SK-N-SH (cell line): Measurements from ENCODE around the gene TUBB6. TPM values are rescaled to one million over a fixed set of nuclear protein-coding genes. Genes with fewer than 3 reads are reported as not detected.

Experiments used
- CTCF ChIA-PET: fragments of 300-600, 350-600 bp; formaldehyde crosslinking; extraction: SDS; loops from one replicate; lab custom pipeline; 2021; lab: Yijun Ruan, JAX
- POLR2A ChIA-PET: fragments of 350-600 bp; sonication (Branson Sonifier 250); formaldehyde crosslinking; extraction: SDS; loops from one replicate; lab custom pipeline; 2020; ENCODE audit warnings: antibody characterized with exemption, inconsistent platforms; lab: Yijun Ruan, JAX
- DNase-seq: peaks from one replicate; pipeline ENCODE4 v3.0.0; 2012
- H2AFZ ChIP-seq: fragments of 200-600 bp; sonication (generic); 2 replicates; pipeline ENCODE4 v1.8.1; 2016; ENCODE audit warnings: antibody characterized with exemption, mild to moderate bottlenecking, low read depth
- H3F3A ChIP-seq: fragments of 200-600 bp; sonication (generic); replicated peaks from 2 replicates; pipeline ENCODE3; 2016; ENCODE audit warnings: antibody characterized with exemption, mild to moderate bottlenecking; ENCODE audit not compliant: insufficient read depth
- H3K27ac ChIP-seq, 2 experiments: fragments of 200-500 bp in 1 of 2; fragments of 200-600 bp in 1 of 2; sonication (Bioruptor generic) in 1 of 2; sonication (generic), shearing (Covaris generic) in 1 of 2; 2 replicates each; pipeline versions ENCODE4 v1.5.1 to v1.6.1; 2014 to 2016; ENCODE audit warnings: low read depth in 2 of 2, inconsistent platforms in 1 of 2, low read length in 1 of 2, mild to moderate bottlenecking in 1 of 2, mixed read lengths in 1 of 2
- H3K27me3 ChIP-seq: fragments of 200-600 bp; sonication (generic), shearing (Covaris generic); 2 replicates; pipeline ENCODE4 v1.6.1; 2016; ENCODE audit warnings: mixed run types; ENCODE audit not compliant: insufficient read depth
- H3K36me3 ChIP-seq, 2 experiments: fragments of 200-500 bp in 1 of 2; fragments of 200-600 bp in 1 of 2; sonication (Bioruptor generic) in 1 of 2; sonication (generic) in 1 of 2; replicated peaks in 1 of 2; 2 replicates each; pipeline versions ENCODE3 to v1.5.1; 2014 to 2016; ENCODE audit warnings: low read length in 1 of 2, mild to moderate bottlenecking in 1 of 2; ENCODE audit not compliant: insufficient read depth in 2 of 2, control insufficient read depth in 1 of 2
- H3K4me1 ChIP-seq, 2 experiments: fragments of 200-500 bp in 1 of 2; fragments of 200-600 bp in 1 of 2; sonication (Bioruptor generic) in 1 of 2; sonication (generic), shearing (Covaris generic) in 1 of 2; 2 replicates each; pipeline versions ENCODE4 v1.5.1 to v1.6.1; 2014 to 2016; ENCODE audit warnings: low read depth in 1 of 2, low read length in 1 of 2, mixed run types in 1 of 2; ENCODE audit not compliant: insufficient read depth in 2 of 2, control insufficient read depth in 1 of 2
- H3K4me2 ChIP-seq: fragments of 200-600 bp; sonication (generic), shearing (Covaris generic); 2 replicates; pipeline ENCODE4 v1.6.1; 2017; ENCODE audit warnings: mixed run types
- H3K4me3 ChIP-seq, 2 experiments: fragments of 200-500 bp in 1 of 2; fragments of 200-600 bp in 1 of 2; sonication (Bioruptor generic) in 1 of 2; sonication (generic), shearing (Covaris generic) in 1 of 2; 2 replicates each; pipeline versions ENCODE4 v1.5.1 to v1.8.1; 2014 to 2016; ENCODE audit warnings: low read depth in 2 of 2, inconsistent platforms in 1 of 2, low read length in 1 of 2, mild to moderate bottlenecking in 1 of 2, mixed read lengths in 1 of 2, moderate library complexity in 1 of 2
- H3K79me2 ChIP-seq: fragments of 200-600 bp; sonication (generic); 2 replicates; pipeline ENCODE4 v1.8.1; 2017; ENCODE audit warnings: mild to moderate bottlenecking; ENCODE audit not compliant: insufficient read depth
- H3K9ac ChIP-seq: fragments of 200-600 bp; sonication (generic); 2 replicates; pipeline ENCODE4 v1.6.1; 2017; ENCODE audit warnings: mixed run types
- H3K9me2 ChIP-seq: fragments of 200-600 bp; sonication (generic); 2 replicates; pipeline ENCODE4 v1.6.1; 2017; ENCODE audit warnings: mixed run types
- H3K9me3 ChIP-seq: fragments of 200-600 bp; sonication (generic); 2 replicates; pipeline ENCODE4 v1.6.1; 2017; ENCODE audit warnings: mixed run types, mild to moderate bottlenecking, moderate library complexity
- H4K20me1 ChIP-seq: fragments of 200-600 bp; sonication (generic); 2 replicates; pipeline ENCODE4 v1.6.1; 2017; ENCODE audit warnings: mild to moderate bottlenecking, mixed run types; ENCODE audit not compliant: insufficient read depth
- CHD2 ChIP-seq: fragments of 150-350 bp; IDR thresholded peaks from 2 replicates; pipeline ENCODE4 v1.6.1; 2018; ENCODE audit warnings: low read length; ENCODE audit not compliant: partially characterized antibody
- ELF1 ChIP-seq: IDR thresholded peaks from 2 replicates; pipeline ENCODE4 v1.4.0; 2012
- EP300 ChIP-seq, 2 experiments: IDR thresholded peaks; 2 replicates each; pipeline versions ENCODE4 v1.4.0 to v1.6.1; 2012; ENCODE audit warnings: borderline replicate concordance in 1 of 2, low read depth in 1 of 2, low read length in 1 of 2
- EZH2phosphoT487 ChIP-seq: fragments of 200-600 bp; sonication (generic); IDR thresholded peaks from 2 replicates; pipeline ENCODE4 v1.6.1; 2017; ENCODE audit warnings: low read depth, mixed run types, mild to moderate bottlenecking, antibody characterized with exemption, moderate library complexity, borderline replicate concordance
- FOSL2 ChIP-seq: IDR thresholded peaks from 2 replicates; pipeline ENCODE4 v1.4.0; 2012; ENCODE audit warnings: low read depth, mild to moderate bottlenecking, moderate library complexity, borderline replicate concordance
- GABPA ChIP-seq: IDR thresholded peaks from 2 replicates; pipeline ENCODE4 v1.4.0; 2012; ENCODE audit warnings: low read depth, mild to moderate bottlenecking
- IRF3 ChIP-seq: fragments of 150-350 bp; IDR thresholded peaks from 2 replicates; pipeline ENCODE4 v1.6.1; 2016; ENCODE audit warnings: mild to moderate bottlenecking, low read depth, low read length
- JUND ChIP-seq: IDR thresholded peaks from 2 replicates; pipeline ENCODE4 v1.4.0; 2012
- NFIC ChIP-seq: IDR thresholded peaks from 2 replicates; pipeline ENCODE4 v1.4.0; 2012; ENCODE audit warnings: borderline replicate concordance
- REST ChIP-seq: IDR thresholded peaks from 2 replicates; pipeline ENCODE4 v1.6.1; 2012; ENCODE audit warnings: mild to moderate bottlenecking, low read depth, low read length, moderate library complexity
- SIN3A ChIP-seq: IDR thresholded peaks from 2 replicates; pipeline ENCODE4 v1.6.1; 2012; ENCODE audit warnings: low read depth, mild to moderate bottlenecking, low read length, moderate library complexity, borderline replicate concordance
- SMC3 ChIP-seq: IDR thresholded peaks from 2 replicates; pipeline ENCODE4 v1.6.1; 2012; ENCODE audit warnings: low read depth, low read length, improper control_type of control experiment
- TEAD4 ChIP-seq: IDR thresholded peaks from 2 replicates; pipeline ENCODE4 v1.4.0; 2012; ENCODE audit warnings: mild to moderate bottlenecking, borderline replicate concordance; ENCODE audit not compliant: insufficient read depth
- USF2 ChIP-seq: fragments of 150-350 bp; IDR thresholded peaks from 2 replicates; pipeline ENCODE4 v1.6.1; 2017; ENCODE audit warnings: antibody characterized with exemption, low read length, low read depth, borderline replicate concordance
- YY1 ChIP-seq: IDR thresholded peaks from 2 replicates; pipeline ENCODE4 v1.4.0; 2012; ENCODE audit warnings: low read depth, mild to moderate bottlenecking
- ZBTB33 ChIP-seq: IDR thresholded peaks from 2 replicates; pipeline ENCODE4 v1.4.0; 2012; ENCODE audit warnings: low read depth, borderline replicate concordance
- WGBS: methylation state at CpG from one replicate; pipeline ENCODE4 v1.1.6; 2017; ENCODE audit warnings: low lambda C conversion rate; 5-methylcytosine and 5-hydroxymethylcytosine counted together
- polyA plus RNA-seq, 3 experiments: library from polyadenylated mRNA; depleted of rRNA; stranded (reverse); fragments of >200 nt; gene quantifications; 2 replicates each; pipeline ENCODE4 v1.2.3, GENCODE V29; 2012

TUBB6 gene
- polyA plus RNA-seq, 1 of the 3 experiments (the other 2 are of a cell fraction), result 387 TPM

GRCh38 chr18:12295389-12296086 lies 12.5 kb upstream of the TUBB6 start:
- POLR2A ChIA-PET, result no interaction called here
- Histone ChIP-seq H3K4me2 (no peak overlapping the region), H3K4me1 (no peaks in the 10 kb centered on the region; a peak in 1 of 4 replicates), H3K36me3 (no peaks in the 10 kb centered on the region), H3K4me3 (no peak overlapping the region), H3K79me2 (no peaks in the 10 kb centered on the region), H3F3A (peaks cover 4% of the 10 kb centered on the region), H2AFZ (peak overlapping the region; percentile 51; the same call in 1 of the 2 replicates), H3K9me3 (no peaks in the 10 kb centered on the region), H4K20me1 (no peaks in the 10 kb centered on the region), H3K9me2 (no peaks in the 10 kb centered on the region), H3K27ac (peak overlapping the region in 1 of 2 experiments; percentile 46; a peak in 2 of 4 replicates), H3K27me3 (no peaks in the 10 kb centered on the region; the same call in 1 of the 2 replicates), H3K9ac (no peak overlapping the region)
- CTCF ChIA-PET, result no interaction called here
- TF ChIP-seq ZBTB33 (no peak), REST (no peak), ELF1 (no peak), FOSL2 (peak; percentile 20; the same call in 1 of the 2 replicates), JUND (no peak)
- 63% methylated on average over 18 of the region's 18 CpGs for WGBS
- no peak for DNase-seq

- Histone ChIP-seq H3K27ac (peak overlapping the region in 1 of 2 experiments; percentile 46; a peak in 2 of 4 replicates), H3K9ac (0 out of 2 replicates have a peak overlapping the region, but pooled peaks have one; percentile 31), H3K9me3 (no peaks in the 10 kb centered on the region), H3K4me3 (no peak overlapping the region), H3K79me2 (no peaks in the 10 kb centered on the region), H2AFZ (peak overlapping the region; percentile 51; the same call in 1 of the 2 replicates), H3K36me3 (no peaks in the 10 kb centered on the region), H3K9me2 (no peaks in the 10 kb centered on the region), H3K4me2 (peak overlapping the region; percentile 7; the same call in 1 of the 2 replicates), H3K4me1 (no peaks in the 10 kb centered on the region; a peak in 1 of 4 replicates), H3F3A (peaks cover 4% of the 10 kb centered on the region), H3K27me3 (no peaks in the 10 kb centered on the region; the same call in 1 of the 2 replicates), H4K20me1 (no peaks in the 10 kb centered on the region)
- no peak for DNase-seq
- WGBS, result 75% methylated on average over 2 of the region's 3 CpGs
- ChIA-PET CTCF (no interaction called here), POLR2A (interaction anchor here (0.5 kb wide), 1 partner anchor 79 kb away, joined by 5 read pairs; no protein-coding TSS in a partner anchor)
- TF ChIP-seq IRF3 (no peak), GABPA (no peak), EP300 (IDR thresholded peaks at IDR 0.05; ENCODE audit: borderline replicate concordance in 1 of 2, low read depth in 1 of 2, low read length in 1 of 2) (no peak), SIN3A (no peak), CHD2 (no peak), JUND (no peak), USF2 (no peak), ZBTB33 (no peak), EZH2phosphoT487 (no peak), SMC3 (no peak), YY1 (no peak), TEAD4 (no peak), NFIC (no peak)
Measured at GRCh38 chr18:12296087-12296403, 12.0 kb upstream of the TUBB6 start.
